GM23338 (cell line): Measurements from ENCODE around the gene HRAS. TPM values are rescaled to one million over a fixed set of nuclear protein-coding genes. Genes with fewer than 3 reads are reported as not detected.

Experiments used
- ATAC-seq: fragments of 200-7000 bp; cut with Tn5 transposase; 3 replicates; pipeline ENCODE4 v1.9.1; 2020
- DNase-seq: peaks from one replicate; pipeline ENCODE4 v3.0.0-alpha.2; 2015; ENCODE audit warnings: low spot score
- H2AFZ ChIP-seq: fragments of 200-600 bp; sonication (generic); 2 replicates; pipeline ENCODE4 v1.8.0; 2016; ENCODE audit warnings: antibody characterized with exemption, mild to moderate bottlenecking, moderate library complexity
- H3F3A ChIP-seq: fragments of 200-600 bp; sonication (generic); replicated peaks from 2 replicates; pipeline ENCODE4 v1.8.0; 2017; ENCODE audit warnings: antibody characterized with exemption, mixed run types, low read depth
- H3K27ac ChIP-seq: fragments of 200-600 bp; sonication (generic); 2 replicates; pipeline ENCODE4 v1.6.1; 2016; ENCODE audit warnings: low read depth
- H3K27me3 ChIP-seq: fragments of 200-600 bp; sonication (generic); 2 replicates; pipeline ENCODE4 v1.8.0; 2016; ENCODE audit warnings: mild to moderate bottlenecking, mixed run types, moderate library complexity; ENCODE audit not compliant: insufficient read depth
- H3K36me3 ChIP-seq: fragments of 200-600 bp; sonication (generic); 2 replicates; pipeline ENCODE4 v1.8.0; 2016; ENCODE audit warnings: mild to moderate bottlenecking; ENCODE audit not compliant: insufficient read depth
- H3K4me1 ChIP-seq: fragments of 200-600 bp; sonication (generic); 2 replicates; pipeline ENCODE4 v1.8.0; 2016; ENCODE audit warnings: mild to moderate bottlenecking, moderate library complexity; ENCODE audit not compliant: insufficient read depth
- H3K4me2 ChIP-seq: fragments of 200-600 bp; sonication (generic); 2 replicates; pipeline ENCODE4 v1.7.1; 2017; ENCODE audit warnings: mixed run types
- H3K4me3 ChIP-seq: fragments of 200-600 bp; sonication (generic); 2 replicates; pipeline ENCODE4 v1.6.1; 2016; ENCODE audit warnings: mixed run types
- H3K79me2 ChIP-seq: fragments of 200-600 bp; sonication (generic); replicated peaks from 2 replicates; pipeline ENCODE4 v1.8.0; 2017; ENCODE audit warnings: mild to moderate bottlenecking; ENCODE audit not compliant: insufficient read depth
- H3K9me2 ChIP-seq: fragments of 200-600 bp; sonication (generic); 2 replicates; pipeline ENCODE4 v1.8.0; 2017; ENCODE audit not compliant: insufficient read depth
- H4K20me1 ChIP-seq: fragments of 200-600 bp; sonication (generic); replicated peaks from 2 replicates; pipeline ENCODE4 v1.8.0; 2017; ENCODE audit warnings: mild to moderate bottlenecking; ENCODE audit not compliant: insufficient read depth
- H3K27ac Mint-ChIP-seq: 2 replicates; pipeline ENCODE4 v1.8.0; 2020; ENCODE audit warnings: inconsistent platforms, mild to moderate bottlenecking, moderate library complexity, mixed read lengths
- H3K27me3 Mint-ChIP-seq: 3 replicates; pipeline ENCODE4 v1.8.0; 2022; ENCODE audit warnings: low read depth, mild to moderate bottlenecking, moderate library complexity, mixed read lengths, inconsistent platforms; ENCODE audit not compliant: insufficient read depth, poor library complexity
- H3K36me3 Mint-ChIP-seq: 3 replicates; pipeline ENCODE4 v1.8.0; 2021; ENCODE audit warnings: low read depth, mild to moderate bottlenecking, inconsistent platforms, moderate library complexity, mixed read lengths
- H3K4me1 Mint-ChIP-seq: 3 replicates; pipeline ENCODE4 v1.8.0; 2020; ENCODE audit warnings: mild to moderate bottlenecking, inconsistent platforms, mixed read lengths
- H3K4me3 Mint-ChIP-seq: 3 replicates; pipeline ENCODE4 v1.8.0; 2021; ENCODE audit warnings: moderate library complexity, mild to moderate bottlenecking, inconsistent platforms, mixed read lengths
- H3K9me3 Mint-ChIP-seq: 3 replicates; pipeline ENCODE4 v1.8.0; 2020; ENCODE audit warnings: moderate library complexity, mild to moderate bottlenecking, inconsistent platforms, mixed read lengths
- CREB1 ChIP-seq: fragments of 250-450 bp; sonication (Bioruptor Pico); IDR thresholded peaks from 2 replicates; pipeline ENCODE4 v1.5.0; 2020; ENCODE audit warnings: low read depth, mild to moderate bottlenecking, moderate library complexity
- EZH2 ChIP-seq: fragments of 200-600 bp; sonication (generic); IDR thresholded peaks from one replicate; pipeline ENCODE4 v1.8.0; 2017; ENCODE audit warnings: antibody characterized with exemption, mild to moderate bottlenecking, low read depth; ENCODE audit not compliant: unreplicated experiment
- EZH2phosphoT487 ChIP-seq: fragments of 200-600 bp; sonication (generic); IDR thresholded peaks from one replicate; pipeline ENCODE4 v1.8.1; 2018; ENCODE audit warnings: antibody characterized with exemption; ENCODE audit not compliant: unreplicated experiment
- JUNB ChIP-seq: IDR thresholded peaks from one replicate; pipeline ENCODE4 v1.6.1; 2016; ENCODE audit warnings: antibody characterized with exemption; ENCODE audit not compliant: unreplicated experiment
- NANOG ChIP-seq: IDR thresholded peaks from 2 replicates; pipeline ENCODE4 v1.6.1; 2016; ENCODE audit warnings: antibody characterized with exemption, borderline replicate concordance
- POLR2AphosphoS5 ChIP-seq: IDR thresholded peaks from 2 replicates; pipeline ENCODE4 v1.6.1; 2016; ENCODE audit warnings: antibody characterized with exemption, low read depth
- STAT1 ChIP-seq: IDR thresholded peaks from one replicate; pipeline ENCODE4 v1.6.1; 2016; ENCODE audit warnings: antibody characterized with exemption; ENCODE audit not compliant: unreplicated experiment
- ZNF114 ChIP-seq: fragments of 250-450 bp; sonication (Bioruptor Pico); IDR thresholded peaks from 2 replicates; pipeline ENCODE4 v1.5.0; 2020; ENCODE audit warnings: mild to moderate bottlenecking, moderate library complexity
- ZNF331 ChIP-seq: fragments of 250-450 bp; sonication (Bioruptor Pico); IDR thresholded peaks from 2 replicates; pipeline ENCODE4 v1.5.0; 2020; ENCODE audit warnings: low read depth, mild to moderate bottlenecking, moderate library complexity
- polyA plus RNA-seq: library from polyadenylated mRNA; unstranded; fragments of >200 nt; fragmentation: Nextera tagmentation; extraction: Ambion mirVana; gene quantifications from 2 replicates; pipeline ENCODE4 v1.2.1, GENCODE V29; 2016
- total RNA-seq: library from RNA; depleted of rRNA; stranded (reverse); fragments of >200 nt; shearing (Covaris generic); gene quantifications from 2 replicates; pipeline ENCODE4 v1.2.3, GENCODE V29; 2014
- TF ChIP-seq, protein P1 (sequence below): IDR thresholded peaks from 2 replicates; pipeline ENCODE4 v1.6.1; 2016; ENCODE audit warnings: antibody characterized with exemption
- TF ChIP-seq, protein P2 (sequence below), 2 experiments: fragments of 200-600 bp in 1 of 2; sonication (generic) in 1 of 2; conservative IDR thresholded peaks; 2 replicates each; pipeline versions ENCODE4 v1.5.1 to v1.6.1; 2016 to 2017; ENCODE audit warnings: antibody characterized with exemption in 2 of 2, low read depth in 2 of 2, mild to moderate bottlenecking in 2 of 2, moderate library complexity in 1 of 2
- TF ChIP-seq, protein P3 (sequence below): IDR thresholded peaks from one replicate; pipeline ENCODE4 v1.6.1; 2018; ENCODE audit warnings: antibody characterized with exemption; ENCODE audit not compliant: unreplicated experiment

Gene HRAS
- total and polyA plus RNA-seq, 2 experiments from 2014 or later: 37.9 to 48.7 TPM

DNA sequence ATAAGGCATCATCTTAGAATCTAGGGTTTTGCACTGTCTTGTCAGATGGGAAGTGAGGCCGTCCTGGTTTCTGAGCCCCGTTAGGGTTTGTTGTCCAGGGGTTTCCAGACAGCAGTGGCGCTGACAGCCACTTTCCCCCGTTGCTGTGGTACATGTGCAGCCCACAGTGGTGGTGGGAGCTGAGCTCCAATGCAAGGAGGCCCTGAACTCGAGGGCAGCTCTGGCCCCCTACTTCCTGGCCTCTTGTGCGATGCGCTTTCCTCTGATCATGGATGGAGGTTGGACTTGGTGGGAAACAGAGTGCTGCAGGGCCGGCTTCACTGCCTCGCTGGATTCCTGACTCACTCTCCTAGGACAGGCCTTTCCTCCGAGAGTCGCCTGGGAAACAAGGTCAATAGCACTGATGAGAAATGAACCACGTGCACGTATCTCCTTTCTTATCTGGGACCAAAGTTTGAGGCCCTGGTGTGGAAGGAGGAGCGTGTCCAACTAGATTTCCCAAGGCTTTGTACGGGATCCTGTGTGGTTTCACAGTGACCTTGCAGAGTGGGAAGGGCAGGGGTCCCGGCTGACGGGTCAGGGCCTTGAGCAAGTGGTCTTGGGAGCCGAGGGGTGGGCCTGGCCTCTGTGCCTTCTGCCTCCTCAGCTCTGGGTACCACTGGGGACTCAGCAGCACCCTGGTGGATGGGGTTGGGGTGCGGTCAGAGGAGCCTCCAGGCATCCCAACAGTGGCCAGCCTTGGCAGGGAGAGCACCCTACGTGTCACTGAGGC, 44.6 kb upstream of the HRAS start:
- H3K4me1 Mint-ChIP-seq: peaks cover 15% of the 10 kb centered on the region
- DNase-seq (no peak), ATAC-seq (no peak)
- no peaks in the 10 kb centered on the region; the same call in 2 of the 3 replicates for H3K9me3 Mint-ChIP-seq
- H3K27me3 Mint-ChIP-seq: peaks cover 8% of the 10 kb centered on the region
- H3K36me3 ChIP-seq: peaks cover 10% of the 10 kb centered on the region; the same call in 1 of the 2 replicates
- peak overlapping the region; percentile 38; the same call in 1 of the 2 replicates for H3K27ac Mint-ChIP-seq
- H3K27me3 ChIP-seq: peaks cover 6% of the 10 kb centered on the region
- no peak overlapping the region for H2AFZ ChIP-seq
- H3K79me2 ChIP-seq: peaks cover 72% of the 10 kb centered on the region
- no peak overlapping the region for H3K4me3 ChIP-seq
- TF ChIP-seq STAT1: no peak
- no peak for TF ChIP-seq ZNF114 (CRISPR knock-in tag)
- H4K20me1 ChIP-seq: peaks cover 32% of the 10 kb centered on the region
- H3K36me3 Mint-ChIP-seq: peaks cover 18% of the 10 kb centered on the region
- no peaks in the 10 kb centered on the region for H3K9me2 ChIP-seq
- H3K4me1 ChIP-seq: peaks cover 10% of the 10 kb centered on the region
- no peak overlapping the region for H3K4me3 Mint-ChIP-seq
- H3K4me2 ChIP-seq: no peak overlapping the region
- no peak overlapping the region for H3K27ac ChIP-seq
- H3F3A ChIP-seq: peaks cover 11% of the 10 kb centered on the region; the same call in 1 of the 2 replicates

DNA sequence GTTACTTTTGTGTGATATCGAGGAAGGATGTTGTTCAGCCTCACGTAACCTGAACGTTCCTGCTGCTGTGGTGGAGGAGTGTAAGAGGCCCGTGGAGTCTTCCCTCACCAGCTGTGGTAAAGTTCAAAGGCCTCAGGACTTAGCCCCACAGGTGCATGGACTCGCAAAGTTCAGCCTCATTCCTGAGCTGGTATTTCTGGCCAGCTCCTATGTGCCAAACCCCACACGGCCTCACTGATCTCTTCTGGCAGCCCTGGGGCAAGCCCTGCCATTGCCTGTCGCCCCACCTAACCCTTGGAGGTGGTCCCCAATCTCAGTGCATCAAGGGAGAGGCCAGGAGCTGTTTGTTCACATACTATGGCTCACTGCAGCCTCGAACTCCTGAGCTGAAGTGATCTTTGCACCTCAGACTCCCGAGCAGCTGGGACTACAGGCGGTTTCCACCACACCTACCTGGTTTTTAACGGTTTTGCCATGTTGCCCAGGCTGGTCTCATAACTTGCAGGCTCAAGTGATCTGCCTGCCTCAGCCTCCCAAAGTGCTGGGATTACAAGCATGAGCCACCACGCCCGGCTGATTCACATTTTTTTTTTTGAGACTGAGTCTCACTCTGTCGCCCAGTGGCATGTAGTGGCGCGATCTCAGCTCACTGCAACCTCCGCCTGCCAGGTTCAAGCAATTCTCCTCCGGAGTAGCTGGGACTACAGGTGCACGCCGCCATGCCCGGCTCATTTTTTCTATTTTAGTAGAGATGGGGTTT, 43.1 kb upstream of the HRAS start:
- Histone ChIP-seq H3K4me3 (peak overlapping the region; percentile 96), H4K20me1 (peaks cover 32% of the 10 kb centered on the region), H3K36me3 (peaks cover 8% of the 10 kb centered on the region; the same call in 1 of the 2 replicates), H3K9me2 (no peaks in the 10 kb centered on the region), H3K4me1 (peaks cover 10% of the 10 kb centered on the region), H2AFZ (no peak overlapping the region), H3K79me2 (peaks cover 68% of the 10 kb centered on the region), H3K27ac (no peak overlapping the region), H3K4me2 (peak overlapping the region; percentile 99), H3F3A (peaks cover 13% of the 10 kb centered on the region; the same call in 1 of the 2 replicates), H3K27me3 (peaks cover 19% of the 10 kb centered on the region)
- no peak overlapping the region for H3K27ac Mint-ChIP-seq
- ATAC-seq: no peak
- peaks cover 12% of the 10 kb centered on the region for H3K36me3 Mint-ChIP-seq
- no peak for DNase-seq
- no peaks in the 10 kb centered on the region; the same call in 2 of the 3 replicates for H3K9me3 Mint-ChIP-seq
- H3K4me3 Mint-ChIP-seq: peak overlapping the region; percentile 90; the same call in 2 of the 3 replicates
- H3K27me3 Mint-ChIP-seq: peaks cover 20% of the 10 kb centered on the region
- peaks cover 25% of the 10 kb centered on the region for H3K4me1 Mint-ChIP-seq
- TF ChIP-seq EZH2 (no peak), STAT1 (no peak), ZNF114 (CRISPR knock-in tag) (no peak), ZNF331 (no peak), EZH2phosphoT487 (no peak), POLR2AphosphoS5 (no peak), NANOG (no peak), JUNB (no peak), CREB1 (CRISPR knock-in tag) (no peak)
- TF ChIP-seq, protein P1, sequence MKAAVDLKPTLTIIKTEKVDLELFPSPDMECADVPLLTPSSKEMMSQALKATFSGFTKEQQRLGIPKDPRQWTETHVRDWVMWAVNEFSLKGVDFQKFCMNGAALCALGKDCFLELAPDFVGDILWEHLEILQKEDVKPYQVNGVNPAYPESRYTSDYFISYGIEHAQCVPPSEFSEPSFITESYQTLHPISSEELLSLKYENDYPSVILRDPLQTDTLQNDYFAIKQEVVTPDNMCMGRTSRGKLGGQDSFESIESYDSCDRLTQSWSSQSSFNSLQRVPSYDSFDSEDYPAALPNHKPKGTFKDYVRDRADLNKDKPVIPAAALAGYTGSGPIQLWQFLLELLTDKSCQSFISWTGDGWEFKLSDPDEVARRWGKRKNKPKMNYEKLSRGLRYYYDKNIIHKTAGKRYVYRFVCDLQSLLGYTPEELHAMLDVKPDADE: no peak
- TF ChIP-seq, protein P2, sequence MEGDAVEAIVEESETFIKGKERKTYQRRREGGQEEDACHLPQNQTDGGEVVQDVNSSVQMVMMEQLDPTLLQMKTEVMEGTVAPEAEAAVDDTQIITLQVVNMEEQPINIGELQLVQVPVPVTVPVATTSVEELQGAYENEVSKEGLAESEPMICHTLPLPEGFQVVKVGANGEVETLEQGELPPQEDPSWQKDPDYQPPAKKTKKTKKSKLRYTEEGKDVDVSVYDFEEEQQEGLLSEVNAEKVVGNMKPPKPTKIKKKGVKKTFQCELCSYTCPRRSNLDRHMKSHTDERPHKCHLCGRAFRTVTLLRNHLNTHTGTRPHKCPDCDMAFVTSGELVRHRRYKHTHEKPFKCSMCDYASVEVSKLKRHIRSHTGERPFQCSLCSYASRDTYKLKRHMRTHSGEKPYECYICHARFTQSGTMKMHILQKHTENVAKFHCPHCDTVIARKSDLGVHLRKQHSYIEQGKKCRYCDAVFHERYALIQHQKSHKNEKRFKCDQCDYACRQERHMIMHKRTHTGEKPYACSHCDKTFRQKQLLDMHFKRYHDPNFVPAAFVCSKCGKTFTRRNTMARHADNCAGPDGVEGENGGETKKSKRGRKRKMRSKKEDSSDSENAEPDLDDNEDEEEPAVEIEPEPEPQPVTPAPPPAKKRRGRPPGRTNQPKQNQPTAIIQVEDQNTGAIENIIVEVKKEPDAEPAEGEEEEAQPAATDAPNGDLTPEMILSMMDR (conservative IDR thresholded peaks at IDR 0.05; ENCODE audit: low read depth in 2 of 2): no peak
- TF ChIP-seq, protein P3, sequence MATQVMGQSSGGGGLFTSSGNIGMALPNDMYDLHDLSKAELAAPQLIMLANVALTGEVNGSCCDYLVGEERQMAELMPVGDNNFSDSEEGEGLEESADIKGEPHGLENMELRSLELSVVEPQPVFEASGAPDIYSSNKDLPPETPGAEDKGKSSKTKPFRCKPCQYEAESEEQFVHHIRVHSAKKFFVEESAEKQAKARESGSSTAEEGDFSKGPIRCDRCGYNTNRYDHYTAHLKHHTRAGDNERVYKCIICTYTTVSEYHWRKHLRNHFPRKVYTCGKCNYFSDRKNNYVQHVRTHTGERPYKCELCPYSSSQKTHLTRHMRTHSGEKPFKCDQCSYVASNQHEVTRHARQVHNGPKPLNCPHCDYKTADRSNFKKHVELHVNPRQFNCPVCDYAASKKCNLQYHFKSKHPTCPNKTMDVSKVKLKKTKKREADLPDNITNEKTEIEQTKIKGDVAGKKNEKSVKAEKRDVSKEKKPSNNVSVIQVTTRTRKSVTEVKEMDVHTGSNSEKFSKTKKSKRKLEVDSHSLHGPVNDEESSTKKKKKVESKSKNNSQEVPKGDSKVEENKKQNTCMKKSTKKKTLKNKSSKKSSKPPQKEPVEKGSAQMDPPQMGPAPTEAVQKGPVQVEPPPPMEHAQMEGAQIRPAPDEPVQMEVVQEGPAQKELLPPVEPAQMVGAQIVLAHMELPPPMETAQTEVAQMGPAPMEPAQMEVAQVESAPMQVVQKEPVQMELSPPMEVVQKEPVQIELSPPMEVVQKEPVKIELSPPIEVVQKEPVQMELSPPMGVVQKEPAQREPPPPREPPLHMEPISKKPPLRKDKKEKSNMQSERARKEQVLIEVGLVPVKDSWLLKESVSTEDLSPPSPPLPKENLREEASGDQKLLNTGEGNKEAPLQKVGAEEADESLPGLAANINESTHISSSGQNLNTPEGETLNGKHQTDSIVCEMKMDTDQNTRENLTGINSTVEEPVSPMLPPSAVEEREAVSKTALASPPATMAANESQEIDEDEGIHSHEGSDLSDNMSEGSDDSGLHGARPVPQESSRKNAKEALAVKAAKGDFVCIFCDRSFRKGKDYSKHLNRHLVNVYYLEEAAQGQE: no peak
